HepG2 (cell line): ENCODE data around the gene MGAT5. TPM values are rescaled to one million over a fixed set of nuclear protein-coding genes. Genes with fewer than 3 reads are reported as not detected.

Source experiments
- ARNT ChIP-seq: fragments of 450-650 bp; IDR thresholded peaks from 2 replicates; pipeline ENCODE4 v1.6.1; 2017
- ATF3 ChIP-seq: sonication (generic); formaldehyde crosslinking; IDR thresholded peaks from 2 replicates; pipeline ENCODE4 v1.4.0; 2020; ENCODE audit warnings: missing genetic modification reagents
- BRCA1 ChIP-seq: sonication (generic); formaldehyde crosslinking; IDR thresholded peaks from 2 replicates; pipeline ENCODE4 v1.4.0; 2020; ENCODE audit warnings: missing genetic modification reagents
- CENPT ChIP-seq: sonication (generic); formaldehyde crosslinking; IDR thresholded peaks from 2 replicates; pipeline ENCODE4 v1.8.0; 2022; ENCODE audit warnings: low read depth, mild to moderate bottlenecking, moderate library complexity, missing genetic modification reagents
- DDIT3 ChIP-seq: sonication (generic); formaldehyde crosslinking; IDR thresholded peaks from 2 replicates; pipeline ENCODE4 v1.4.0; 2020; ENCODE audit warnings: mild to moderate bottlenecking, missing genetic modification reagents
- FOXP1 ChIP-seq, 2 experiments: fragments of 450-650 bp in 1 of 2; IDR thresholded peaks; 2 replicates each; pipeline ENCODE4 v1.6.1; 2017 to 2018; ENCODE audit warnings: antibody characterized with exemption in 1 of 2
- GPBP1L1 ChIP-seq: sonication (generic); formaldehyde crosslinking; IDR thresholded peaks from 2 replicates; pipeline ENCODE4 v1.5.0; 2020; ENCODE audit warnings: mild to moderate bottlenecking, missing genetic modification reagents
- GZF1 ChIP-seq: sonication (generic); formaldehyde crosslinking; IDR thresholded peaks from 2 replicates; pipeline ENCODE4 v1.5.1; 2020; ENCODE audit warnings: mild to moderate bottlenecking, missing genetic modification reagents
- KDM1A ChIP-seq: IDR thresholded peaks from 2 replicates; pipeline ENCODE4 v1.6.1; 2016; ENCODE audit warnings: missing compliant biosample characterization
- MIER3 ChIP-seq: IDR thresholded peaks from 2 replicates; pipeline ENCODE4 v1.6.1; 2016; ENCODE audit warnings: missing compliant biosample characterization, borderline replicate concordance
- NFE2 ChIP-seq: sonication (generic); formaldehyde crosslinking; IDR thresholded peaks from 2 replicates; pipeline ENCODE4 v1.4.0; 2020; ENCODE audit warnings: missing genetic modification reagents
- SKI ChIP-seq: fragments of 450-650 bp; IDR thresholded peaks from one replicate; pipeline ENCODE4 v1.6.1; 2018; ENCODE audit warnings: mild to moderate bottlenecking; ENCODE audit not compliant: partially characterized antibody
- TCF7 ChIP-seq: sonication (generic); IDR thresholded peaks from 2 replicates; pipeline ENCODE4 v1.6.1; 2016; ENCODE audit warnings: antibody characterized with exemption, low read depth
- TFDP2 ChIP-seq: sonication (generic); formaldehyde crosslinking; IDR thresholded peaks from 2 replicates; pipeline ENCODE4 v1.4.0; 2020; ENCODE audit warnings: missing genetic modification reagents
- TOPORS ChIP-seq: sonication (generic); formaldehyde crosslinking; IDR thresholded peaks from 2 replicates; pipeline ENCODE4 v1.8.0; 2023; ENCODE audit warnings: mild to moderate bottlenecking, missing genetic modification reagents
- UBTF ChIP-seq: sonication (generic); formaldehyde crosslinking; IDR thresholded peaks from 2 replicates; pipeline ENCODE4 v1.4.0; 2020; ENCODE audit warnings: mild to moderate bottlenecking, missing genetic modification reagents
- ZFP36L1 ChIP-seq: sonication (generic); formaldehyde crosslinking; IDR thresholded peaks from 2 replicates; pipeline ENCODE4 v1.8.0; 2022; ENCODE audit warnings: mild to moderate bottlenecking, missing genetic modification reagents, moderate library complexity
- ZNF251 ChIP-seq: sonication (generic); formaldehyde crosslinking; IDR thresholded peaks from 2 replicates; pipeline ENCODE4 v1.9.0; 2021; ENCODE audit warnings: mild to moderate bottlenecking, missing genetic modification reagents
- ZNF317 ChIP-seq: sonication (generic); formaldehyde crosslinking; IDR thresholded peaks from 2 replicates; pipeline ENCODE4 v1.5.0; 2020; ENCODE audit warnings: mild to moderate bottlenecking, missing genetic modification reagents
- ZNF354B ChIP-seq: sonication (generic); formaldehyde crosslinking; IDR thresholded peaks from 2 replicates; pipeline ENCODE4 v1.8.0; 2022; ENCODE audit warnings: mild to moderate bottlenecking, missing genetic modification reagents
- ZNF446 ChIP-seq: sonication (generic); formaldehyde crosslinking; IDR thresholded peaks from 2 replicates; pipeline ENCODE4 v1.5.0; 2020; ENCODE audit warnings: mild to moderate bottlenecking, missing genetic modification reagents
- ZNF513 ChIP-seq: sonication (generic); formaldehyde crosslinking; conservative IDR thresholded peaks from 2 replicates; pipeline ENCODE4 v1.5.0; 2020; ENCODE audit warnings: missing genetic modification reagents
- ZNF569 ChIP-seq: sonication (generic); formaldehyde crosslinking; IDR thresholded peaks from 2 replicates; pipeline ENCODE4 v1.5.0; 2020; ENCODE audit warnings: mild to moderate bottlenecking, missing genetic modification reagents, moderate library complexity, borderline replicate concordance
- ZNF747 ChIP-seq: sonication (generic); formaldehyde crosslinking; IDR thresholded peaks from 2 replicates; pipeline ENCODE4 v1.8.1; 2023; ENCODE audit warnings: missing genetic modification reagents, mild to moderate bottlenecking, borderline replicate concordance
- polyA plus RNA-seq, 8 experiments: library from polyadenylated mRNA; depleted of rRNA in 3 of 8; stranded (reverse) in 7 of 8; unstranded in 1 of 8; fragments of >200 nt; fragmentation: Illumina TruSeq in 4 of 8; extraction: Trizol in 4 of 8; gene quantifications; 2 replicates each; pipeline versions ENCODE4 v1.2.1 to v1.2.3, GENCODE V29; 2011 to 2016; ENCODE audit warnings: low read depth in 4 of 8, missing spikeins in 1 of 8, mixed read lengths in 1 of 8; ENCODE audit not compliant: insufficient read depth in 1 of 8
- total RNA-seq, 5 experiments: library from RNA; depleted of rRNA; stranded (reverse); fragments of >200 nt; fragmentation: Illumina TruSeq; extraction: Trizol; gene quantifications; 2 replicates each; pipeline ENCODE4 v1.2.3, GENCODE V29; 2016; ENCODE audit warnings: low read depth in 1 of 5

Gene MGAT5
- total and polyA plus RNA-seq, 2 of the 13 experiments (the other 11 are each of a cell fraction or from before 2014, with no cell fraction given), result 33.1 to 60.2 TPM

GRCh38 chr2:134457765-134458472, 204.0 kb downstream of the MGAT5 start (continued):
- TF ChIP-seq GPBP1L1 (CRISPR knock-in tag) (no peak), ZNF354B (CRISPR knock-in tag) (no peak), NFE2 (CRISPR knock-in tag) (no peak; the same call in 1 of the 2 replicates), DDIT3 (CRISPR knock-in tag) (no peak), TOPORS (CRISPR knock-in tag) (no peak), ATF3 (CRISPR knock-in tag) (no peak), ZNF513 (CRISPR knock-in tag) (no peak), SKI (no peak), BRCA1 (no peak), ZNF747 (CRISPR knock-in tag) (no peak), GZF1 (CRISPR knock-in tag) (no peak), ZFP36L1 (CRISPR knock-in tag) (no peak), FOXP1 (IDR thresholded peaks at IDR 0.05) (no peak), FOXP1 (CRISPR knock-in tag; IDR thresholded peaks at IDR 0.05) (0 out of 2 replicates have a peak, but pooled peaks have one; percentile 22), TFDP2 (CRISPR knock-in tag) (no peak), ZNF317 (peak; percentile 75), TCF7 (no peak), ZNF569 (no peak), ARNT (no peak), KDM1A (CRISPR knock-in tag) (no peak), CENPT (CRISPR knock-in tag) (no peak), ZNF251 (CRISPR knock-in tag) (no peak), ZNF446 (no peak), UBTF (no peak), MIER3 (CRISPR knock-in tag) (0 out of 2 replicates have a peak, but pooled peaks have one; percentile 66)
